Measurements from ENCODE around the gene SOBP.

SOBP gene

DNA sequence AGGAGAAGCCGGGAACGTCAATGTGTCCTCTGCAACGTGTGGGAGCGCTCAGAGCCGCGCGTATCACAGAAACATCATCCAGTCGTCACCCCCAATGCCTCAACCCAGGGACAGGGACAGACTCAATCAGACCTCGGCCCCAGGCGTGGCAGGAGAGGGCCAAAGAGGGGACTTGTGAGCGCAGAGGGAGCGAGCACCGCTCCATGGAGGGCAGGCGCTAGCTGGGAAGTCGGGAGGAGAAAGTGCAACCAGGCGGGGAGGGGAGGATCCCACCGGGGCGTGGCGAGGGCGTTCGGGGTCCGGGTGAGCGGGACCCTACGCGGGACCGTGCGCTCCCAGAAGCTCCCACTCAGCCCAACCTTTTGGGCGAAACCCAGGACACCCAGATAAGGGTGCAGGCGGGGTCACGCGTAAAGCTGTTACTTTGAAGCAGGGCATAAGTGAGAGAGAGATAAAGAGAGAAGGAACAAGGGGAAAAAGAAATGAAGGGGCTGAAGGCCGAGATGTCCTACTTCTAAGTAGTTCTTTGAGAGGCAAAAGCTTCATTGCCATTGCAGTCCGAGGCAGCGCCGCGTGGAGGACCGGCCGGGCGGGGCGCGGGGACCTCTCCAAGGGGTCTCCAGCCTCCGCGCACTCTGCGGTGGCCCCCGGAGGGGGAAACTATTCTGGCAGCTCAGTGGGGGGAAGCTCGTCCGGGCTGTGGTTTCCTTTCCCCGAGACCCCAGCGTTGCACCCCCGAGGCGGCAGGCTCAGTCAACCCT lies 862 bp upstream of the SOBP start:
- ChIA-PET POLR2A (interaction anchor here (0.8 to 9.4 kb wide), 6 partner anchors 10 to 303 kb away, joined by 3 to 104 read pairs (median 4); partner anchors contain the start of gene PDSS2), CTCF (interaction anchor here (0.6 to 2.6 kb wide), 12 partner anchors 12 to 573 kb away, joined by 3 to 9 read pairs (median 4); no protein-coding TSS in a partner anchor)
- Histone ChIP-seq H3K4me3 (ENCODE audit: low read depth, low read length) (peak overlapping the region; percentile 88), H3K27ac (ENCODE audit: extremely low read depth, low read depth, low read length) (peak overlapping the region; percentile 94), H3K36me3 (ENCODE audit: control insufficient read depth in 2 of 2, insufficient read depth in 1 of 2, low read length in 2 of 2) (no peaks in the 10 kb centered on the region), H3K9me3 (ENCODE audit: control insufficient read depth, insufficient read depth, low read depth, low read length) (no peaks in the 10 kb centered on the region), H3K4me1 (ENCODE audit: control insufficient read depth, insufficient read depth, low read length) (peaks cover 21% of the 10 kb centered on the region)
- peak; percentile 59; the same call in 1 of the 2 replicates for TF ChIP-seq KLF7 (tag by site-specific recombination; IDR thresholded peaks at IDR 0.05; ENCODE audit: borderline replicate concordance)
- TF ChIP-seq ZIC2 (tag by site-specific recombination; IDR thresholded peaks at IDR 0.05) = peak; percentile 97
- TF ChIP-seq, protein P1, sequence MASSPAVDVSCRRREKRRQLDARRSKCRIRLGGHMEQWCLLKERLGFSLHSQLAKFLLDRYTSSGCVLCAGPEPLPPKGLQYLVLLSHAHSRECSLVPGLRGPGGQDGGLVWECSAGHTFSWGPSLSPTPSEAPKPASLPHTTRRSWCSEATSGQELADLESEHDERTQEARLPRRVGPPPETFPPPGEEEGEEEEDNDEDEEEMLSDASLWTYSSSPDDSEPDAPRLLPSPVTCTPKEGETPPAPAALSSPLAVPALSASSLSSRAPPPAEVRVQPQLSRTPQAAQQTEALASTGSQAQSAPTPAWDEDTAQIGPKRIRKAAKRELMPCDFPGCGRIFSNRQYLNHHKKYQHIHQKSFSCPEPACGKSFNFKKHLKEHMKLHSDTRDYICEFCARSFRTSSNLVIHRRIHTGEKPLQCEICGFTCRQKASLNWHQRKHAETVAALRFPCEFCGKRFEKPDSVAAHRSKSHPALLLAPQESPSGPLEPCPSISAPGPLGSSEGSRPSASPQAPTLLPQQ (tag by site-specific recombination; IDR thresholded peaks at IDR 0.05) = 0 out of 2 replicates have a peak, but pooled peaks have one; percentile 35
- peak; percentile 72 for TF ChIP-seq WT1 (tag by site-specific recombination; IDR thresholded peaks at IDR 0.05)
- TF ChIP-seq, protein P2, sequence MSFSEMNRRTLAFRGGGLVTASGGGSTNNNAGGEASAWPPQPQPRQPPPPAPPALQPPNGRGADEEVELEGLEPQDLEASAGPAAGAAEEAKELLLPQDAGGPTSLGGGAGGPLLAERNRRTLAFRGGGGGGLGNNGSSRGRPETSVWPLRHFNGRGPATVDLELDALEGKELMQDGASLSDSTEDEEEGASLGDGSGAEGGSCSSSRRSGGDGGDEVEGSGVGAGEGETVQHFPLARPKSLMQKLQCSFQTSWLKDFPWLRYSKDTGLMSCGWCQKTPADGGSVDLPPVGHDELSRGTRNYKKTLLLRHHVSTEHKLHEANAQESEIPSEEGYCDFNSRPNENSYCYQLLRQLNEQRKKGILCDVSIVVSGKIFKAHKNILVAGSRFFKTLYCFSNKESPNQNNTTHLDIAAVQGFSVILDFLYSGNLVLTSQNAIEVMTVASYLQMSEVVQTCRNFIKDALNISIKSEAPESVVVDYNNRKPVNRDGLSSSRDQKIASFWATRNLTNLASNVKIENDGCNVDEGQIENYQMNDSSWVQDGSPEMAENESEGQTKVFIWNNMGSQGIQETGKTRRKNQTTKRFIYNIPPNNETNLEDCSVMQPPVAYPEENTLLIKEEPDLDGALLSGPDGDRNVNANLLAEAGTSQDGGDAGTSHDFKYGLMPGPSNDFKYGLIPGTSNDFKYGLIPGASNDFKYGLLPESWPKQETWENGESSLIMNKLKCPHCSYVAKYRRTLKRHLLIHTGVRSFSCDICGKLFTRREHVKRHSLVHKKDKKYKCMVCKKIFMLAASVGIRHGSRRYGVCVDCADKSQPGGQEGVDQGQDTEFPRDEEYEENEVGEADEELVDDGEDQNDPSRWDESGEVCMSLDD (tag by site-specific recombination; IDR thresholded peaks at IDR 0.05) = peak; percentile 64
- TF ChIP-seq PBX3 (CRISPR knock-in tag; IDR thresholded peaks at IDR 0.05) = 0 out of 2 replicates have a peak, but pooled peaks have one; percentile 18
- peak; percentile 96 for TF ChIP-seq ZBTB20 (tag by site-specific recombination; IDR thresholded peaks at IDR 0.05)
- TF ChIP-seq ZBTB26 (tag by site-specific recombination; optimal IDR thresholded peaks at IDR 0.05) = peak; percentile 92
- TF ChIP-seq GLIS2 (tag by site-specific recombination; IDR thresholded peaks at IDR 0.05) = peak; percentile 87
- peak; percentile 74 for TF ChIP-seq PATZ1 (tag by site-specific recombination; IDR thresholded peaks at IDR 0.05)
- TF ChIP-seq ZNF560 (tag by site-specific recombination; IDR thresholded peaks at IDR 0.05; ENCODE audit: borderline replicate concordance) = no peak
- TF ChIP-seq CTCF (tag by site-specific recombination; IDR thresholded peaks at IDR 0.05) = peak; percentile 31; the same call in 1 of the 2 replicates
- TF ChIP-seq ZNF843 (tag by site-specific recombination; IDR thresholded peaks at IDR 0.05) = 0 out of 2 replicates have a peak, but pooled peaks have one; percentile 20
- TF ChIP-seq ZSCAN16 (tag by site-specific recombination; IDR thresholded peaks at IDR 0.05) = peak; percentile 97
- peak; percentile 65 for TF ChIP-seq ZNF2 (tag by site-specific recombination; IDR thresholded peaks at IDR 0.05)
- TF ChIP-seq, protein P3, sequence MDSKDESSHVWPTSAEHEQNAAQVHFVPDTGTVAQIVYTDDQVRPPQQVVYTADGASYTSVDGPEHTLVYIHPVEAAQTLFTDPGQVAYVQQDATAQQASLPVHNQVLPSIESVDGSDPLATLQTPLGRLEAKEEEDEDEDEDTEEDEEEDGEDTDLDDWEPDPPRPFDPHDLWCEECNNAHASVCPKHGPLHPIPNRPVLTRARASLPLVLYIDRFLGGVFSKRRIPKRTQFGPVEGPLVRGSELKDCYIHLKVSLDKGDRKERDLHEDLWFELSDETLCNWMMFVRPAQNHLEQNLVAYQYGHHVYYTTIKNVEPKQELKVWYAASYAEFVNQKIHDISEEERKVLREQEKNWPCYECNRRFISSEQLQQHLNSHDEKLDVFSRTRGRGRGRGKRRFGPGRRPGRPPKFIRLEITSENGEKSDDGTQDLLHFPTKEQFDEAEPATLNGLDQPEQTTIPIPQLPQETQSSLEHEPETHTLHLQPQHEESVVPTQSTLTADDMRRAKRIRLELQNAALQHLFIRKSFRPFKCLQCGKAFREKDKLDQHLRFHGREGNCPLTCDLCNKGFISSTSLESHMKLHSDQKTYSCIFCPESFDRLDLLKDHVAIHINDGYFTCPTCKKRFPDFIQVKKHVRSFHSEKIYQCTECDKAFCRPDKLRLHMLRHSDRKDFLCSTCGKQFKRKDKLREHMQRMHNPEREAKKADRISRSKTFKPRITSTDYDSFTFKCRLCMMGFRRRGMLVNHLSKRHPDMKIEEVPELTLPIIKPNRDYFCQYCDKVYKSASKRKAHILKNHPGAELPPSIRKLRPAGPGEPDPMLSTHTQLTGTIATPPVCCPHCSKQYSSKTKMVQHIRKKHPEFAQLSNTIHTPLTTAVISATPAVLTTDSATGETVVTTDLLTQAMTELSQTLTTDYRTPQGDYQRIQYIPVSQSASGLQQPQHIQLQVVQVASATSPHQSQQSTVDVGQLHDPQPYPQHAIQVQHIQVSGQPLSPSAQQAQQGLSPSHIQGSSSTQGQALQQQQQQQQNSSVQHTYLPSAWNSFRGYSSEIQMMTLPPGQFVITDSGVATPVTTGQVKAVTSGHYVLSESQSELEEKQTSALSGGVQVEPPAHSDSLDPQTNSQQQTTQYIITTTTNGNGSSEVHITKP (tag by site-specific recombination; IDR thresholded peaks at IDR 0.05) = peak; percentile 96
- TF ChIP-seq ZNF341 (tag by site-specific recombination; IDR thresholded peaks at IDR 0.05; ENCODE audit: low read depth) = peak; percentile 92
- TF ChIP-seq ZNF366 (tag by site-specific recombination; conservative IDR thresholded peaks at IDR 0.05) = peak; percentile 87
- peak; percentile 43; the same call in 1 of the 2 replicates for TF ChIP-seq MYNN (tag by site-specific recombination; IDR thresholded peaks at IDR 0.05; ENCODE audit: borderline replicate concordance)
- TF ChIP-seq ZNF391 (tag by site-specific recombination; IDR thresholded peaks at IDR 0.05; ENCODE audit: borderline replicate concordance, low read depth) = 0 out of 2 replicates have a peak, but pooled peaks have one; percentile 71
- no peak for TF ChIP-seq ZNF621 (tag by site-specific recombination; IDR thresholded peaks at IDR 0.05)

Data from HEK293 (cell line).